UCSD-AML1 (cell line): ENCODE results near the gene BID.

Experiments used
- DNase-seq: peaks from one replicate; lab custom pipeline; 2025; ENCODE audit not compliant: unreplicated experiment; lab: John Stamatoyannopoulos, UW

The BID gene

GRCh38 chr22:17739196-17739975 is 34.9 kb downstream of the BID start:
- no peak for DNase-seq

GRCh38 chr22:17738386-17739128 is 35.7 kb downstream of the BID start:
- DNase-seq = no peak

GRCh38 chr22:17734187-17734586 is 40.1 kb downstream of the BID start:
- peak; percentile 39 for DNase-seq

DNA sequence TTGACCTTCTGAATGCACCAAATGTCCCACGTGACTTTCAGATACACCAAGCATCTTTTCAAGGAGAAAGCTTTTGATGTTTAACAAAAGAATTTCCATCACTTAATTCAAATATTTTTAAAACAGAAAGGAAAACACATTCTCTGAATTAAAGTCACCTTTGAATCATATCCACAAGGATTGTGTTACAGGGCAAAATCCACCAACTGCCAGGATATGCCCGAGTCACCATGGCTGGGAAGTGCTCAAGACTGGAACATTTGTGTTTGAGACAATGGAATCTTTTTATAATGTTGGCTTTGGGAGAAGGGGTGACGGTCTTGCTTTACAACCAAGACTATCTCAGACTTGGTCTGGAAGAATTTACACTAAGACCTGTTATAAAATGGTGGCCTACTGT is 40.8 kb downstream of the BID start:
- DNase-seq = no peak

- no peak for DNase-seq
These were observed 41.9 kb downstream of the BID start for GRCh38 chr22:17732251-17732854.

DNA sequence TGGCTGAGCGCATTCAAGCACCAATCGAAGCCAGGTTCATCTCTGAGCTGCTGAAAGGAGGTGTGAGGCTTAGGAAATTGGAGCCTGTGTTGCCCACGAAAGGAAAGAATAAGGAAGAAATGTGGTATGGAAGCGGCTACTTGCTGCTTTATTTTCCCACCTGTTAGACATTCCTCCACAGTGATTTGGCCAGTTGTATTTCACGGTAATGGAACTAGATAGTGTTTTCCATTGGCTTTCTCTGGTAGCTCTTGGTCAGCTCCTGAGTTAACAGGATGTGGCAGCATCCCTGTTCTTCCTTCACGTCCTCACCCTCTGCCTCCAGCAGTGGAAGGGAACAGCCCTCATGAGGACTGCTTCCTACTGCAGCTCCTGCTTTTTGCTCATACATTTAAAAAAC is 44.7 kb downstream of the BID start:
- DNase-seq = no peak

- DNase-seq = no peak
These were observed 45.5 kb downstream of the BID start for GRCh38 chr22:17728786-17729185.

GRCh38 chr22:17726928-17727897 is 47.1 kb downstream of the BID start:
- peak; percentile 31 for DNase-seq

- no peak for DNase-seq
These were observed 48.0 kb downstream of the BID start for GRCh38 chr22:17726006-17726927.

GRCh38 chr22:17725500-17725796 is 48.8 kb downstream of the BID start:
- DNase-seq = no peak

- DNase-seq = no peak
These were observed 49.4 kb downstream of the BID start for GRCh38 chr22:17724678-17725499.

DNA sequence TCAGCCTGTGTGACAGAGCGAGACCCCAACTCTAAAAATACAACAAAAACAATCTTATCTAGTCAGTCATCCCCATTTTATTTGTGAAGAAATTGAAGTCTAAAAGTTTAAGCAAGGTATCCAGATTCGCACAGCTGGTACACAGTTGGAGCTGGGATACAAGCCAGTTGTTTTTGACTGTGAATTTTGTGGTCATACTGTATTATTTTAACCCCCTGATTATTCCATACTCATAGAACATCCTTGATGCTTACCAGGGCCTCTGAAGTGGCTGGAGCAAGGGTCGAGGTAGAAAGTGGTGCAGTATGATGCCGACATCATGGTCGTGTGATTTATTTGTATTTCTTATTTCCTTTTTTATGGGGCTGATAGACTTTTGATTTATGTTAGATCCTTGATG is 50.0 kb downstream of the BID start:
- no peak for DNase-seq

DNA sequence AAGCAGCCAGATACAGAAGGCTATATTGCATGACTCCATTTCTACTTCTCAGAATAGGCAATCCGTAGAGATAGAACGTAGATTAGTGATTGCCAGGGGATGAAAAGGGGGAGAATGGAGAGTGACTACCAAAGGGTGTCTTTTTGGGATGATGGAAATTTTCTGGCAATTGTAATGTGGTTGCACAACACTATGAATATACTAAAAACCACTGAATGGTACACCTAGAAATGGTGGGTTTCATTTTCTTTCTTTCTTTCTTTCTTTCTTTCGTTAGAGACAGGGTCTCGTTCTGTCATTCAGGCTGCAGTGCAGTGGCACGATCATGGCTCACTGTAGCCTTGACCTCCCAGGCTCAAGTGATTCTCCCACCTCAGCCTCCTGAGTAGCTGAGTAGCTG is 54.4 kb downstream of the BID start:
- DNase-seq = no peak

DNA sequence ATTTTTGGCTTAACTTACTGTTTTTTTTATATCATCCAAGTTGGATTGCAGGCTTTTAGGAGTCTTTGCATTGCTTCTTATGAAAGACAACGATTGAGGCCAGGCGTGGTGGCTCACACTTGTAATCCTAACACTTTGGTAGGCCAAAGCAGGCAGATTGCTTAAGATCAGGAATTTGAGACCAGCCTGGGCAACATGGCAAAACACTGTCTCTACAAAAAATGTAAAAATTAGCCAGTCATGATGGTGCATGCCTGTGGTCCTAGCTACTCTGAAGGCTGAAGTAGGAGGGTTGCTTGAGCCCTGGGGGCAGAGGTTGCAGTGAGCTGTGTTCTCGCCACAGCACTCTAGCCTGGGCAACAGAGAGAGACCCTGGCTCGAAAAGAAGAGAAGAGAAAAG is 56.6 kb downstream of the BID start:
- DNase-seq = no peak

GRCh38 chr22:17716529-17716928 is 57.7 kb downstream of the BID start:
- DNase-seq = no peak

DNA sequence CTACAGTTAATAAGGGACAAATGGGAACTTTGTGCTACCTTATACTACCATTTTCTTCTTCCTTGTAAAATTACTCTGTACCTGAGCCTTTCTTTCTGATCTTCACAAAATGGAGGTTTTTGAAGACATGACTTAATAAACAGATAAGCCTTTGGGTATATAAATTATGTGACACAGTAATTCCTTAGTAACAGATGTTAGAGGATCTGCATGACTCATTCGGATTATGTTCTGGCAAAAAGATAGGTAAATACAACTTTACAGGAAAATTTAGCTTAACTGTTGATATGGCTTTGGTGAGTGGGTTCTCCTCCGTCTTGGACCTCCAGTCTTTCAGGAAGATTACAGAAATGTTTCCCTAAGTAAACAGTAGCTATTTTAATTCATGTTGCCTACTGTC is 61.8 kb downstream of the BID start:
- no peak for DNase-seq

DNA sequence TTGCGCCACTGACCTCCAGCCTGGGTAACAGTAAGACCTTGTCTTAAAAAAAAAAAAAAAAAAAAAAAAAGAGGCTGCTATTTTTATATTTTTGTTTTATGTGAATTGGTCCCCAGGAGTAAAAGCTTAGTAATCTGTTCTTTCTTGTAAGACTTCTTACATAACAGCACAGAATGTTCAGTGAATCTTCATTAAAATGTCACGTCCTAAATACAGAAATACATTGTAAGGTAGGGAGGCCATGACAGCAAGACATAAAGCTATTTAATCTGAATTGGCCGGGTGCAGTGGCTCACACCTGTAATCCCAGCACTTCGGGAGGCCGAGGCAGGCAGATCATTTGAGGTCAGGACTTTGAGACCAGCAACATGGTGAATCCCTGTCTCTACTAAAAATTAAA is 64.2 kb downstream of the BID start:
- no peak for DNase-seq

- DNase-seq = no peak
These were observed 66.7 kb downstream of the BID start for GRCh38 chr22:17707526-17707925.

DNA sequence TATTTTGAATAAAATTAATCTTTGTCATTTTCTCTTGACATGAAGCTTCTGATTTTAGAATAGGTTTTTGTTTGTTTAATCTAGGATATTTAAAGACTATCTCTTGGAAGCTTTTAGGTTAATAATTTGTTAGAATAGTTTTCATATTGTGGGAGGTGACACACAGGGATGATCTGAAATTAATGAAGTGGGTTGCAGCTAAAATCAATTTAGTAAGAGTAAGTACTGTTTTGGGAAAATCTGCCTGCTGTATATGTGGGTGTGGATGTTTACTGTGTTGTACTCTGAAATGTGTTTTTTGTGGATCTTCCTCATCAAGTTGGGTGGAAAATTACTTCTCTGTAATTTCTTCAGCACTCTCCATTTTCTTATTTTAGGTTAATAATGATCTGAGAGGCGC is 67.3 kb downstream of the BID start:
- no peak for DNase-seq
